HepG2 (cell line): Measurements from ENCODE around the gene SAPCD2. TPM values are rescaled to one million over a fixed set of nuclear protein-coding genes. Genes with fewer than 3 reads are reported as not detected.

Source experiments
- ARNTL ChIP-seq: sonication (generic); formaldehyde crosslinking; IDR thresholded peaks from 2 replicates; pipeline ENCODE4 v1.4.0; 2020; ENCODE audit warnings: mild to moderate bottlenecking, missing genetic modification reagents
- CREM ChIP-seq, 2 experiments: sonication (generic) in 1 of 2; formaldehyde crosslinking in 1 of 2; IDR thresholded peaks; 2 replicates each; pipeline versions ENCODE4 v1.4.0 to v1.6.1; 2016 to 2020; ENCODE audit warnings: antibody characterized with exemption in 1 of 2, mild to moderate bottlenecking in 1 of 2, missing genetic modification reagents in 1 of 2
- EHMT2 ChIP-seq: fragments of 200-600 bp; sonication (generic); IDR thresholded peaks from 2 replicates; pipeline ENCODE4 v1.7.0; 2017; ENCODE audit warnings: antibody characterized with exemption, low read depth, low read length, borderline replicate concordance
- ELF4 ChIP-seq: sonication (generic); formaldehyde crosslinking; IDR thresholded peaks from 2 replicates; pipeline ENCODE4 v1.5.0; 2020; ENCODE audit warnings: missing genetic modification reagents, mild to moderate bottlenecking, moderate library complexity, borderline replicate concordance
- HMGA1 ChIP-seq: sonication (generic); formaldehyde crosslinking; conservative IDR thresholded peaks from 2 replicates; pipeline ENCODE4 v1.4.0; 2020; ENCODE audit warnings: missing genetic modification reagents
- HNF4A ChIP-seq: sonication (generic); formaldehyde crosslinking; IDR thresholded peaks from 2 replicates; pipeline ENCODE4 v1.4.0; 2020; ENCODE audit warnings: missing genetic modification reagents
- HNRNPL ChIP-seq: fragments of 200-400 bp; formaldehyde crosslinking; IDR thresholded peaks from 2 replicates; pipeline ENCODE4 v1.6.1; 2017; ENCODE audit warnings: mild to moderate bottlenecking, low read depth, low read length
- KLF15 ChIP-seq: sonication (generic); formaldehyde crosslinking; IDR thresholded peaks from 2 replicates; pipeline ENCODE4 v1.8.1; 2023; ENCODE audit warnings: borderline replicate concordance, mild to moderate bottlenecking, inconsistent platforms, missing genetic modification reagents, mixed read lengths
- MED13 ChIP-seq: sonication (generic); formaldehyde crosslinking; IDR thresholded peaks from 2 replicates; pipeline ENCODE4 v1.5.0; 2020; ENCODE audit warnings: missing genetic modification reagents
- MLX ChIP-seq: IDR thresholded peaks from 2 replicates; pipeline ENCODE4 v1.6.1; 2016
- NCOA5 ChIP-seq: sonication (generic); formaldehyde crosslinking; IDR thresholded peaks from 2 replicates; pipeline ENCODE4 v1.4.0; 2020; ENCODE audit warnings: missing genetic modification reagents
- NR2F6 ChIP-seq, 2 experiments: IDR thresholded peaks; 2 replicates each; pipeline ENCODE4 v1.6.1; 2016; ENCODE audit warnings: antibody characterized with exemption in 1 of 2, mild to moderate bottlenecking in 1 of 2
- POLR2G ChIP-seq: fragments of 200-400 bp; formaldehyde crosslinking; IDR thresholded peaks from 2 replicates; pipeline ENCODE4 v1.6.1; 2018; ENCODE audit warnings: mild to moderate bottlenecking, low read depth, low read length, moderate library complexity
- RBFOX2 ChIP-seq: fragments of 200-400 bp; formaldehyde crosslinking; IDR thresholded peaks from 2 replicates; pipeline ENCODE4 v1.6.1; 2017; ENCODE audit warnings: low read depth, mild to moderate bottlenecking, low read length
- SNAPC4 ChIP-seq: sonication (generic); formaldehyde crosslinking; IDR thresholded peaks from 2 replicates; pipeline ENCODE4 v1.4.0; 2020; ENCODE audit warnings: mild to moderate bottlenecking, missing genetic modification reagents
- SPEN ChIP-seq: sonication (generic); formaldehyde crosslinking; IDR thresholded peaks from 2 replicates; pipeline ENCODE4 v1.5.1; 2020; ENCODE audit warnings: low read depth, mild to moderate bottlenecking, missing genetic modification reagents
- THAP7 ChIP-seq: sonication (generic); formaldehyde crosslinking; IDR thresholded peaks from 2 replicates; pipeline ENCODE4 v1.8.1; 2023; ENCODE audit warnings: mild to moderate bottlenecking, missing genetic modification reagents
- YY1 ChIP-seq: IDR thresholded peaks from 2 replicates; pipeline ENCODE4 v1.6.1; 2011; ENCODE audit warnings: low read length, low read depth, moderate library complexity, mild to moderate bottlenecking; ENCODE audit not compliant: insufficient read depth, insufficient replicate concordance
- ZFAT ChIP-seq: sonication (generic); formaldehyde crosslinking; conservative IDR thresholded peaks from 2 replicates; pipeline ENCODE4 v1.8.1; 2023; ENCODE audit warnings: missing genetic modification reagents, inconsistent platforms
- ZFP36L2 ChIP-seq: sonication (generic); formaldehyde crosslinking; IDR thresholded peaks from 2 replicates; pipeline ENCODE4 v1.4.0; 2020; ENCODE audit warnings: missing genetic modification reagents
- ZNF143 ChIP-seq: sonication (generic); formaldehyde crosslinking; IDR thresholded peaks from 2 replicates; pipeline ENCODE4 v1.4.0; 2020; ENCODE audit warnings: missing genetic modification reagents
- ZNF563 ChIP-seq: sonication (generic); formaldehyde crosslinking; IDR thresholded peaks from 2 replicates; pipeline ENCODE4 v1.8.0; 2022; ENCODE audit warnings: mild to moderate bottlenecking, moderate library complexity, missing genetic modification reagents
- ZSCAN29 ChIP-seq: sonication (generic); formaldehyde crosslinking; conservative IDR thresholded peaks from 2 replicates; pipeline ENCODE4 v1.4.0; 2020; ENCODE audit warnings: mild to moderate bottlenecking, missing genetic modification reagents
- polyA plus RNA-seq, 8 experiments: library from polyadenylated mRNA; depleted of rRNA in 3 of 8; stranded (reverse) in 7 of 8; unstranded in 1 of 8; fragments of >200 nt; fragmentation: Illumina TruSeq in 4 of 8; extraction: Trizol in 4 of 8; gene quantifications; 2 replicates each; pipeline versions ENCODE4 v1.2.1 to v1.2.3, GENCODE V29; 2011 to 2016; ENCODE audit warnings: low read depth in 4 of 8, missing spikeins in 1 of 8, mixed read lengths in 1 of 8; ENCODE audit not compliant: insufficient read depth in 1 of 8
- total RNA-seq, 5 experiments: library from RNA; depleted of rRNA; stranded (reverse); fragments of >200 nt; fragmentation: Illumina TruSeq; extraction: Trizol; gene quantifications; 2 replicates each; pipeline ENCODE4 v1.2.3, GENCODE V29; 2016; ENCODE audit warnings: low read depth in 1 of 5
- TF ChIP-seq, protein P1 (sequence below): sonication (generic); formaldehyde crosslinking; IDR thresholded peaks from 2 replicates; pipeline ENCODE4 v1.5.0; 2020; ENCODE audit warnings: missing genetic modification reagents

Gene SAPCD2
- total and polyA plus RNA-seq, 2 of the 13 experiments (the other 11 are each of a cell fraction or from before 2014, with no cell fraction given): 21.9 to 42.8 TPM

- TF ChIP-seq SNAPC4: no peak
- no peak for TF ChIP-seq HMGA1 (CRISPR knock-in tag)
- TF ChIP-seq HNRNPL: peak; percentile 62; the same call in 1 of the 2 replicates
- no peak for TF ChIP-seq ELF4 (CRISPR knock-in tag)
- TF ChIP-seq KLF15 (CRISPR knock-in tag): 0 out of 2 replicates have a peak, but pooled peaks have one; percentile 77
- TF ChIP-seq SPEN (CRISPR knock-in tag): 0 out of 2 replicates have a peak, but pooled peaks have one; percentile 8
- TF ChIP-seq NCOA5 (CRISPR knock-in tag): peak; percentile 24; the same call in 1 of the 2 replicates
- TF ChIP-seq THAP7: no peak; the same call in 1 of the 2 replicates
- no peak for TF ChIP-seq EHMT2
- peak; percentile 90 for TF ChIP-seq HNF4A (CRISPR knock-in tag)
- no peak for TF ChIP-seq ZFP36L2 (CRISPR knock-in tag)
- 0 out of 2 replicates have a peak, but pooled peaks have one; percentile 7 for TF ChIP-seq MED13
- no peak for TF ChIP-seq MLX
- TF ChIP-seq CREM (IDR thresholded peaks at IDR 0.05): no peak
- no peak for TF ChIP-seq CREM (CRISPR knock-in tag; IDR thresholded peaks at IDR 0.05)
- TF ChIP-seq YY1: peak; percentile 55
- TF ChIP-seq ZSCAN29 (CRISPR knock-in tag): no peak
- TF ChIP-seq RBFOX2: peak; percentile 63
- TF ChIP-seq, protein P1, sequence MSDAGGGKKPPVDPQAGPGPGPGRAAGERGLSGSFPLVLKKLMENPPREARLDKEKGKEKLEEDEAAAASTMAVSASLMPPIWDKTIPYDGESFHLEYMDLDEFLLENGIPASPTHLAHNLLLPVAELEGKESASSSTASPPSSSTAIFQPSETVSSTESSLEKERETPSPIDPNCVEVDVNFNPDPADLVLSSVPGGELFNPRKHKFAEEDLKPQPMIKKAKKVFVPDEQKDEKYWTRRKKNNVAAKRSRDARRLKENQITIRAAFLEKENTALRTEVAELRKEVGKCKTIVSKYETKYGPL: no peak
- TF ChIP-seq ZFAT: 0 out of 2 replicates have a peak, but pooled peaks have one; percentile 3
- no peak for TF ChIP-seq NR2F6 (IDR thresholded peaks at IDR 0.05)
- peak; percentile 38 for TF ChIP-seq NR2F6 (CRISPR knock-in tag; IDR thresholded peaks at IDR 0.05)
- peak; percentile 29 for TF ChIP-seq ZNF143
- peak; percentile 57; the same call in 1 of the 2 replicates for TF ChIP-seq POLR2G
- TF ChIP-seq ZNF563: no peak; the same call in 1 of the 2 replicates
- peak; percentile 16; the same call in 1 of the 2 replicates for TF ChIP-seq ARNTL
These were observed 15.4 kb downstream of the SAPCD2 start (continued) for GRCh38 chr9:137054932-137055384.
